Lower leg skin (tissue), 4 donors: ENCODE data around the gene DENND1A. TPM values are rescaled to one million over a fixed set of nuclear protein-coding genes. Genes with fewer than 3 reads are reported as not detected.

ENCODE experiments used
- DNase-seq, 2 donors: peaks; one replicate each; pipeline ENCODE4 v3.0.0-alpha.2; 2019; ENCODE audit warnings: low spot score in 2 of 2
- H3K4me3 ChIP-seq: fragments of 200-600 bp; sonication (generic); 2 replicates; pipeline ENCODE4 v1.5.1; 2017; ENCODE audit warnings: mild to moderate bottlenecking, low read depth; ENCODE audit not compliant: poor library complexity, severe bottlenecking
- CTCF ChIP-seq, 3 donors: fragments of 450-650 bp; IDR thresholded peaks; one replicate each; pipeline ENCODE4 v1.5.1; 2016; ENCODE audit warnings: antibody characterized with exemption in 3 of 3, mild to moderate bottlenecking in 3 of 3, moderate library complexity in 2 of 3
- POLR2A ChIP-seq, 2 donors: fragments of 450-650 bp; IDR thresholded peaks; one replicate each; pipeline ENCODE4 v1.6.1; 2016 to 2017; ENCODE audit warnings: antibody characterized with exemption in 2 of 2, mild to moderate bottlenecking in 1 of 2, moderate library complexity in 1 of 2
- WGBS, 2 donors: methylation state at CpG; one replicate each; pipeline ENCODE4 v1.1.5; 2018; 5-methylcytosine and 5-hydroxymethylcytosine counted together
- intact Hi-C: fragments of 100-400 bp; cut with DNase I; formaldehyde crosslinking; loops from one replicate; pipeline ENCODE4 v1.15.0; 2023; ENCODE audit warnings: low total_unique reads
- total RNA-seq, 4 donors: library from RNA; depleted of rRNA; stranded (reverse); fragments of >200 nt; gene quantifications; one replicate each; pipeline ENCODE4 v1.1.0, GENCODE V29; 2016

The DENND1A gene
- total RNA-seq, 4 donors from 2014 or later, result 6.5 to 16.3 (median 12.3) TPM

DNA sequence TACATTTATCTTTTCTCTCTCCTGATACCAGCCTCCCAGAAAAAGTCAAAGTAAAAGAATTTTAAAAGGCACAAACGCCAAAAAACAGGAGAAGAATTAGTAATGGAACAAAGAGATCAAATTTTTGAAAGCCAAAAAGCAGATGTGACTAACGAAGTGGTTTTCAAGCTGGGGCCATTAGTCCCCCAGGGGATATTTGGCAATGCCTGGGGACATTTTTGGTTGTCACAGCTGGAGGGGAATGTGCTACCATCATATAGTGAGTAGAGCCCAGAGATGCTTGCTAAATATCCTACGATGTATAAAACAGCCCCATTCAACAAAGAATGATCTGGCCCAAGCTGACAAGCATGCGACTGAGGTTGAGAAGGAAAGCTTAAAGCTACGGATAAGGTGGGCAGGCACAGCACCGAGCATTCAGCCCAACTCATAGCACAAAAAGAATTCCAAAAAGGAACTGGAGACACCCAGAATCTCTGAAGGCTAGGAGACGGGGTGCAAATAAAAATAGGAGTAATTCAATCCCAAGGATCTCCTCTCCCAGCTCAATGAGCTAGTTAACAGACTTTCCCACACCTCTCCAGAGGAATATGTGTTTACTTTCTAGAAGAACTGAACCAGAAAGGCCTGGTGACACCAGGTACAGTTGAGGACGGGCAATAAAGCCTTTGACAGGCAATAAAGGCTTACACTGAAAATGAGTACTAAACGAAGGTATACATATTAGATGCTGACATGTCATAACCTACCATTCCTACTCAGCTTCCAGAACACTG lies 269.0 kb downstream of the DENND1A start:
- no peak overlapping the region for H3K4me3 ChIP-seq
- 81 to 90% methylated on average over 9 of the region's 9 CpGs for WGBS, 2 donors
- intact Hi-C loops, result no loop called here
- TF ChIP-seq CTCF (IDR thresholded peaks at IDR 0.05) (no peak), POLR2A (IDR thresholded peaks at IDR 0.05) (no peak)
- no peak for DNase-seq

DNA sequence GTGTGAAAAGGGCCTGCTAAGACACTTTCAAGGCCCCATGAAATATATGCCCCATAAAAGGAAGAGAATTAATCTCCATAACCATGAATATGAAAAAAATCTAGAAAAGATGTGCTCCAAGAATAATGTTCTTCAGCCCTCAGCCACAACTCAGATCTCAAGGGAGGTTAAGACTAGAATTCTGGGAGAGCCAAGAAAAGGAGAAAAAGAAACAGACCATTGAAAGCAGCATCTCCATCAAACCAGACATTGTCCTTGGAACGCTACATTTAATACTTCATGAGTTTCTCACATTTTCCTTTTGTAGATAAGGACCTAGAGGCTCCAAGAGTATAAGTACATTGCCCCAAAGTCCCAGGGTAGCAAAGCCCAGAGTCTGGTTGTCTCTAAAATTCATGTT lies 270.6 kb downstream of the DENND1A start:
- WGBS, 2 donors, result 97% methylated on average over 1 of the region's 1 CpG
- TF ChIP-seq POLR2A (IDR thresholded peaks at IDR 0.05) (no peak), CTCF (IDR thresholded peaks at IDR 0.05) (no peak)
- H3K4me3 ChIP-seq, result no peak overlapping the region
- intact Hi-C loops, result no loop called here
- no peak for DNase-seq

- TF ChIP-seq CTCF (IDR thresholded peaks at IDR 0.05) (no peak), POLR2A (IDR thresholded peaks at IDR 0.05) (no peak)
- WGBS, 2 donors, result 84 to 87% methylated on average over 3 of the region's 3 CpGs
- H3K4me3 ChIP-seq, result no peak overlapping the region
- DNase-seq, result no peak
- intact Hi-C loops, result no loop called here
Measured at GRCh38 chr9:123658792-123659191, 271.1 kb downstream of the DENND1A start.

DNA sequence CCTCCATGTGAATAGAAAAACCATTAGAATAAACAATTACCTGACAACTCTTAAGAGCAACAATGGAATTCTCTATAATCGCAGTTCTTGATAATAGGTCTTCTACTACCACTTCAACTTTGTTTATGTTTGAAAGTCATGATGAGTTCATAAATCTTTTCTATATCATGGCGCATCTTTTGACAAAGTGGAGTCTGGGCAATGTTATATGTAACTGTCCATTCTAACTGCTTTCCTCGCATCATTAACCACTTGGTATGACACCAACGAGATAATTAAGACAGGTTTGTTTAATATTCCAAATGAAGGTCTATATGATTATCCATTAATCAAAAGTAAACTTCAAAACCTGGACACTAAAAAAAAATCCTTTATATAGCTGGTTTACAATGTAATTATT lies 272.0 kb downstream of the DENND1A start:
- no peak for TF ChIP-seq POLR2A (IDR thresholded peaks at IDR 0.05)
- TF ChIP-seq CTCF (IDR thresholded peaks at IDR 0.05), result no peak
- intact Hi-C loops, result no loop called here
- 93 to 94% methylated on average over 4 of the region's 4 CpGs for WGBS, 2 donors
- no peak overlapping the region for H3K4me3 ChIP-seq
- DNase-seq, result no peak

DNA sequence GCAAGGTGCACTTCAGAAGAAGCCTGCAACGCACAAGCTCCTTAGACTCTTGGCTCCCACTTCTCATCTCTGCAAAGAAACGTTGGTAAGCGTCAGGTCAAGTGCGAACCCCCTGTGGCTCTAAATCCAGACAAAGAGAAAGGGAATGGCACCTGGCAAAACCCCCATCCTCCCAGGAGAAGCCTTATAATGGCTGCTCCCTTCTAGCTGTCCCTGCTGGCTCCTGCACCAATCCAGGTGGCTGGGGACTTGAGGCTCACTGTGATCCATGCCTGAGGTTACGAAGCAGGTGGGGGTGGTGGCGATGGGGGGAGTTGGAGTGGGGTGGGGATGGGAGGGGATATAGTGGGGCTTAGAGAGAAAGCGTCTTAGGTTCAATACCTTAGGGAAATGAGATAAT lies 272.8 kb downstream of the DENND1A start:
- WGBS, 2 donors, result 86 to 91% methylated on average over 7 of the region's 7 CpGs

More for the DNA sequence above, 272.8 kb downstream of the DENND1A start:
- TF ChIP-seq CTCF (IDR thresholded peaks at IDR 0.05) (no peak), POLR2A (IDR thresholded peaks at IDR 0.05) (no peak)
- H3K4me3 ChIP-seq, result no peak overlapping the region
- DNase-seq, result no peak
- intact Hi-C loops, result no loop called here
